SH-SY5Y (cell line): Measurements from ENCODE around the gene NRGN.

Experiments used
- GATA2 ChIP-seq: IDR thresholded peaks from 2 replicates; pipeline ENCODE4 v1.6.1; 2011; ENCODE audit warnings: mild to moderate bottlenecking, low read depth, low read length
- GATA3 ChIP-seq: IDR thresholded peaks from 2 replicates; pipeline ENCODE4 v1.6.1; 2011; ENCODE audit warnings: low read depth, mild to moderate bottlenecking, low read length, moderate library complexity

GRCh38 chr11:124761301-124762104, 21.8 kb downstream of the NRGN start:
- TF ChIP-seq GATA3 (no peak), GATA2 (no peak)
